SU-DHL-6 (cell line): ENCODE measurements around the gene RGL2.

Source experiments
- EZH2phosphoT487 ChIP-seq: fragments of 200-600 bp; sonication (generic), shearing (Covaris generic); conservative IDR thresholded peaks from 2 replicates; pipeline ENCODE4 v1.6.1; 2018; ENCODE audit warnings: mild to moderate bottlenecking, antibody characterized with exemption, low read length, moderate library complexity, mixed read lengths
- TF ChIP-seq, protein P1 (sequence below): fragments of 200-600 bp; sonication (generic); IDR thresholded peaks from one replicate; pipeline ENCODE4 v1.5.1; 2017; ENCODE audit warnings: antibody characterized with exemption, mild to moderate bottlenecking, low read length, moderate library complexity; ENCODE audit not compliant: insufficient read depth, poor library complexity, severe bottlenecking

- TF ChIP-seq, protein P1, sequence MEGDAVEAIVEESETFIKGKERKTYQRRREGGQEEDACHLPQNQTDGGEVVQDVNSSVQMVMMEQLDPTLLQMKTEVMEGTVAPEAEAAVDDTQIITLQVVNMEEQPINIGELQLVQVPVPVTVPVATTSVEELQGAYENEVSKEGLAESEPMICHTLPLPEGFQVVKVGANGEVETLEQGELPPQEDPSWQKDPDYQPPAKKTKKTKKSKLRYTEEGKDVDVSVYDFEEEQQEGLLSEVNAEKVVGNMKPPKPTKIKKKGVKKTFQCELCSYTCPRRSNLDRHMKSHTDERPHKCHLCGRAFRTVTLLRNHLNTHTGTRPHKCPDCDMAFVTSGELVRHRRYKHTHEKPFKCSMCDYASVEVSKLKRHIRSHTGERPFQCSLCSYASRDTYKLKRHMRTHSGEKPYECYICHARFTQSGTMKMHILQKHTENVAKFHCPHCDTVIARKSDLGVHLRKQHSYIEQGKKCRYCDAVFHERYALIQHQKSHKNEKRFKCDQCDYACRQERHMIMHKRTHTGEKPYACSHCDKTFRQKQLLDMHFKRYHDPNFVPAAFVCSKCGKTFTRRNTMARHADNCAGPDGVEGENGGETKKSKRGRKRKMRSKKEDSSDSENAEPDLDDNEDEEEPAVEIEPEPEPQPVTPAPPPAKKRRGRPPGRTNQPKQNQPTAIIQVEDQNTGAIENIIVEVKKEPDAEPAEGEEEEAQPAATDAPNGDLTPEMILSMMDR: no peak
- TF ChIP-seq EZH2phosphoT487: no peak
Measured at GRCh38 chr6:33317669-33318425, 19.1 kb upstream of the RGL2 start, which contains the start of gene ZBTB22.
